Omental fat pad (tissue), 4 donors: Measurements from ENCODE around the gene GREM2. TPM values are rescaled to one million over a fixed set of nuclear protein-coding genes. Genes with fewer than 3 reads are reported as not detected.

ENCODE experiments used
- ATAC-seq: fragments of 150-250 bp; one replicate; pipeline ENCODE4 v1.9.1; 2016; ENCODE audit warnings: mild to moderate bottlenecking, moderate library complexity; ENCODE audit not compliant: low FRiP score
- DNase-seq: peaks from one replicate; pipeline ENCODE4 v3.0.0-alpha.2; 2019; ENCODE audit warnings: low spot score
- CTCF ChIP-seq, 3 donors: fragments of 450-650 bp; IDR thresholded peaks; one replicate each; pipeline ENCODE4 v1.5.1; 2016 to 2017; ENCODE audit warnings: antibody characterized with exemption in 3 of 3, mild to moderate bottlenecking in 3 of 3, moderate library complexity in 2 of 3
- total RNA-seq, 4 donors: library from RNA; depleted of rRNA; stranded (reverse); fragments of >200 nt; gene quantifications; one replicate each; pipeline ENCODE4 v1.1.0, GENCODE V29; 2016

GREM2 gene
- total RNA-seq, 4 donors from 2014 or later = 0.09 to 0.36 (median 0.16) TPM; not detected in 1

- no peak for ATAC-seq
These were observed 120.2 kb downstream of the GREM2 start for GRCh38 chr1:240491796-240492195.

GRCh38 chr1:240491156-240491555 lies 120.8 kb downstream of the GREM2 start:
- TF ChIP-seq CTCF (IDR thresholded peaks at IDR 0.05) = no peak
- no peak for ATAC-seq
- no peak for DNase-seq

More at GRCh38 chr1:240491796-240492195, 120.2 kb downstream of the GREM2 start:
- DNase-seq = no peak
- no peak for TF ChIP-seq CTCF (IDR thresholded peaks at IDR 0.05)

- ATAC-seq (no peak), DNase-seq (no peak)
- no peak for TF ChIP-seq CTCF (IDR thresholded peaks at IDR 0.05)
These were observed 124.5 kb downstream of the GREM2 start for GRCh38 chr1:240487493-240487892.

GRCh38 chr1:240486611-240487010 lies 125.3 kb downstream of the GREM2 start:
- no peak for TF ChIP-seq CTCF (IDR thresholded peaks at IDR 0.05)
- no peak for DNase-seq
- no peak for ATAC-seq

GRCh38 chr1:240484804-240485443 lies 127.0 kb downstream of the GREM2 start:
- ATAC-seq = no peak
- no peak for DNase-seq

GRCh38 chr1:240478536-240478935 lies 133.4 kb downstream of the GREM2 start:
- DNase-seq (no peak), ATAC-seq (no peak)
- no peak for TF ChIP-seq CTCF (IDR thresholded peaks at IDR 0.05)

More at GRCh38 chr1:240484804-240485443, 127.0 kb downstream of the GREM2 start:
- no peak for TF ChIP-seq CTCF (IDR thresholded peaks at IDR 0.05)

- DNase-seq = no peak
- no peak for TF ChIP-seq CTCF (IDR thresholded peaks at IDR 0.05)
- ATAC-seq = no peak
These were observed 136.1 kb downstream of the GREM2 start for GRCh38 chr1:240475832-240476231.
